Muscle of arm (tissue), 12 donors: ENCODE data around the gene ALAD. TPM values are rescaled to one million over a fixed set of nuclear protein-coding genes. Genes with fewer than 3 reads are reported as not detected.
"Not testable (repeated sequence)": the region's sequence is repeated elsewhere in the genome, so short reads cannot be mapped to it uniquely, and the experiment has no call there.

Source experiments
- DNase-seq: peaks from one replicate; pipeline ENCODE4 v3.0.0-alpha.2; 2013
- polyA plus RNA-seq, 12 donors: library from polyadenylated mRNA; unstranded; fragments of 120-200 nt; gene quantifications; one replicate each; pipeline ENCODE4 v1.2.1, GENCODE V29; 2013; ENCODE audit not compliant: insufficient read length in 12 of 12

ALAD gene
- polyA plus RNA-seq, 12 donors: 17.9 to 37.2 (median 21.9) TPM; not detected in 1

DNA sequence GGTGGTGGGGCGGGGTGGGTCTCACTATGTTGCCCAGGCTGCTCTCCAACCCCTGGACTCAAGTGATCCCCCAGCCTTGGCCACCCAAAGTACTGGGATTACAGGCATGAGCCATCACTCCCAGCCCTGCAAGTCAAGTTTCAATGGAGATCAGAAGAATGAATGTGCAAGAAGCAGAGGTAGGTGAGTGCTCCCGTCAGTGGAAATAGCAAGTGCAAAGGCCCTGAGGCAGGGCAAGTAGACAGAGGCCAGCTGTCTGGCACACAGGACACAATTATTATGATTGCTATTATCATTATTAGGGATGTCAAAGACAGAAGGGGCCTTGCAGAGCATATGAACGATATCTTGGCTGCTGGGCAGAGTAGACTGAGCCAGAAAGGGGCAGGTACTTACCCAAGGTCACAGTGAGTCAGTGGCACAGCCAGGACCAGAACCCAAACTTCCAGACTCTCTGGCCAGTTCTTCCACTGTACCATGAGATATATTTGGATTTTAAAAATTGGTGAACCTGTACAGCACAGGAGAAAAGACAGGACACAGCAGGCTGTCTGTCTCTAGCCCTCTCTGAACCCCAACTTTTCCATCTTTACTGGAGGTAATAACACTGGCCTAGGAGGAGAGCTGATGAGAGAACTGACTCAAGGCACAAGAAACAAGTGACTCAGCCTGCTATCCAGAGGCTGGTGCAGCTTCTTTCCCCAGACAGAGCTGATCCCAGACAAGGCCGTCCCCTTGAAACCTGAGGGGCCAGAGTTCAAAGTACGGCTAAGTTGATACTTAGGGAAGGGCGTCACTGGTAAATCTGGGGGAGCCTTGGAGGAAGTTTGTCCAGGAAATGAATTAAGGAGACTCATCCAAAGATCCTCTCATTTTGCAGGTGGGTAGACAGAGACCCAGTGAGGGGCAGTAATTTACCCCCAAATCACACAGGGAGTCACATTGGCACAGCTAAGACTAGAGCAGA is 25.7 kb downstream of the ALAD start:
- no peak for DNase-seq

DNA sequence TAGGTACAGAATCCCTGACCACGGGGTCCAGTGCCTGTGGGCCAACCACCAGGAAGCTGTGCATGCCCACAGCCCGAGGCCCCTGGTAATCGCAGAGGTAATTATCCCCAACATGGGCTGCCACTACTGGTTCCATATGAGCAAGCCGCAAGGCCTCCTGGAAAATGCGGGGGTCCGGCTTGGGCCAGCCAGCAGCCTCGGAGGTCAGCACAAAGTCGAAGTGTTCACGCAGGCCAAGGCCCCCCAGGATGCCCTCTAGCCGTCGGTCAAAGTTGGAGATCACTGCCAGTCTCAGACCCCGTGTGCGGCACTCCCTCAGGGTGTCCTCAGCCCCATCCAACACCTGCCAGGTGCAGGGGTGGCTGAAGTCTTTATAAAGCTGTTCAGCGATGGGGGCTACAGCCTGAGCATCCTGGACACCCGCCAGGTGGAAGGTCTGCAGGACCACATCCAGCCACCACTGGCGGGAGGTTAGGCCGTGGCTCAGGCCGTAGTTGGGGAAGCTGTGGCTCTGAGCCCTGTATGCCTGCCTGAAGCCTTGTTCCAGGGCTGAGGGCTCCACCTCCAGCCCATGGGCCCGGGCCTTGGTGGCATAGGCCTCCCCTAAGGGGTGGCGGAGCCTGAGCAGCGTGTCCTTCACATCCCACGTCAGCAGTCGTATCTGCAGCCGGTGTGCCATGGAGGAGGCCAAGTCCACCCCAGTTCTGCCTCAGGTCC is 27.2 kb downstream of the ALAD start:
- no peak for DNase-seq

DNA sequence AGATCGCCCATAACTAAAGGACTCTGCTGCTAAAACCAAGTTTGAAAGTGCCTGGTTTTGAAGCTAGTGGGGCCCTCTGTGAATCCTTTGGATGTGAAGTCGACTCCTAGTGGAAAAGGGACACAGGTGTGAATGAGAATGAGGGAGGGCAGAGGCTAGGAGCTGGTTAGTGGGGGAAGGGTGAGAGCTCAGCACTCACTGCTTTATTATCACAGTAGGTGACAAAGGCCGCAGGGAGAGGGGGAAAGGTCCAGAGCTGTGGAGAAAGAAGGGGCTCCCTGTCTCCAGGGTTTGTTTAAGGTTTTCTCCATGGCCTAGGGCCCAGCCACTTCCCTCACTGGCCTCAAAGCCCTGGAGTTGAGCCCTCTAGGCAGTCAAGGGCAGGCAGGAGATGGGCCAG is 27.8 kb downstream of the ALAD start:
- no peak for DNase-seq

DNA sequence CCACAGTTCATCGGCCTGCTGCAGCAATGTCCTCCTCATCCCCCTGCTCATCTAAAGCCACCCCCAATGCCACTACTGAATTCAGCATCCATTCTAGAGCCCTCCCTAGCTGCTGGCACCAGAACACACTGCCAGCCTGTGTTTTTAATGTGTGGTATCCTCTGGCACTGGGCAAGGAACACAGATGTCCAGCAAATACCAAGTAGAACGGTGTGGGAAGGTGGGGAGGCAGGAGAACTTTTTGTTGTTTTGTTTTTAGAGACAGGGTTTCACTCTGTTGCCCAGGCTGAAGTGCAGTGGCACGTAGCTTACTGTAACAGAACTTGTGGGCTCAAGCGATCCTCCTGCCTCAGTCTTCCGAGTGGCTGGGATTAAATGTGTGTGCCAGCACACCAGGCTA is 29.0 kb downstream of the ALAD start:
- no peak for DNase-seq

DNA sequence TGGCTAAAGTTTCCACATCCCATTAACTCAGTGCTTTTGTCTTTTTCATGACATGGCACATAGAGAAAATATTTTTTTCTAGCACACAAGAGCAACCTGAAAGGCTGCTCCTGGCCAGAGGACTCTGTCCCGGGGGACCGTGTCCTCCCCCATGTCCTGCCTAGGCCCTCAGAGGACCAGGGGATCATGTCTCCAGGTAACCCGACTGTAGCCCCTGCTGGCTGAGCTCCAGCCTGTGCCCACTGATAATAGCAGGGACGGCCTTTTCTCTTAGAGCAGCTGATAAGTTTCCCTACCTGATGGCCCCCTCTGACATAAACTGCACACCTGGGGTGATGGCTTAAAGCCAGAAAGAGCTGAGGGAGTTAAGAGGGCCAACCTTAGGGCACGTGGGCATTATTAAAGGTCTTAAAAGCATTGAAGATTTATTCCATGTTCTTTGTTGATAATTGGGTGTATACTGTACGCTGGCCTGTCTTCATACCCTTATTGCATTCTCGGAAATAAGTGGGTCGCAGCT is 30.2 kb downstream of the ALAD start:
- DNase-seq: no peak

DNA sequence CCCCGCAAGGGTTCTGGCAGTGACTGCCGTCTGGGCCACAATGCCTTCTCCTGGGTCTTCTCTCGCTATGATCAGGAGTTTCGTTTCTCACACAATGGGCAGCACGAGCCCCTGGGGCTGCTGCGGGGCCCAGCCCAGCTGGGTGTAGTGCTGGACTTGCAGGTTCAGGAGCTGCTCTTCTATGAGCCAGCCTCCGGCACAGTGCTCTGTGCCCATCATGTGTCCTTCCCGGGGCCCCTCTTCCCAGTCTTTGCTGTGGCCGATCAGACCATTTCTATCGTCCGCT is 31.3 kb downstream of the ALAD start:
- no peak for DNase-seq

DNA sequence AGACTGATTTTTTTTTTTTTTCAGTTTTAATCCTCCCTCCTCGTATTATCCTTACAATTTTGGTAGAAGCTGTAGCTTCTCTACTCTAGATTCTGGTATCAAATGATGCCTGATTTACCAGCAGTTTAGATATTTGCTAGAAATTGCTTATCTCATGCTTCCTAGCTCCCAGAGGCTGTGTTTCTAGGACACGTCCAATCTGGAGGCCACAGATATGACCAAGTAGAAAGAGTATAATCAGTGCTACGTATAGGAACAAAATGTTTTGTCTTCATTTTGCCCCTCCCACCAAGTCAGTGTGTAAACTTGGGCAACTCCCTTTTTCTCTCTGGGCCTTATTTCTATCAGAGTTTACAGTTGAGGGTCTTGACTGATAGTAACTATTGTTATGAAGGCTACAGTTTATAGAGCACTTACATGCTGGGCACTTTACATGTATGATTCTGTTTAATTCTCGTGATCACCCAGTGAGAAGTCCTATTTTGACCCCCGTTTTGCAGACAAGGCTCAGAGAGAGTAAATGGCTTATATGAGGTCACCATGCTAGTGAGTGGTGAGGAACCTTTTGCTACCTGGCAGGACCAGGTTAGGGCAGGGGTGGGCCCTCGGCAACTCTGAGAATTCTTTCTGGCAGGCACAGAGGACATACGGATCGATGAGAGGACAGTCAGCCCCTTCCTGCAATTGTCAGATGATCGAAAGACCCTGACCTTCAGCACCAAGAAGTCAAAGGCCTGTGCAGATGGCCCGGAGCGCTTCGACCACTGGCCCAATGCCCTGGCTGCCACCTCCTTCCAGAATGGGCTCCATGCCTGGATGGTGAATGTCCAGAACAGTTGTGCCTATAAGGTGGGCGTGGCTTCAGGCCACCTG is 31.9 kb downstream of the ALAD start:
- no peak for DNase-seq

DNA sequence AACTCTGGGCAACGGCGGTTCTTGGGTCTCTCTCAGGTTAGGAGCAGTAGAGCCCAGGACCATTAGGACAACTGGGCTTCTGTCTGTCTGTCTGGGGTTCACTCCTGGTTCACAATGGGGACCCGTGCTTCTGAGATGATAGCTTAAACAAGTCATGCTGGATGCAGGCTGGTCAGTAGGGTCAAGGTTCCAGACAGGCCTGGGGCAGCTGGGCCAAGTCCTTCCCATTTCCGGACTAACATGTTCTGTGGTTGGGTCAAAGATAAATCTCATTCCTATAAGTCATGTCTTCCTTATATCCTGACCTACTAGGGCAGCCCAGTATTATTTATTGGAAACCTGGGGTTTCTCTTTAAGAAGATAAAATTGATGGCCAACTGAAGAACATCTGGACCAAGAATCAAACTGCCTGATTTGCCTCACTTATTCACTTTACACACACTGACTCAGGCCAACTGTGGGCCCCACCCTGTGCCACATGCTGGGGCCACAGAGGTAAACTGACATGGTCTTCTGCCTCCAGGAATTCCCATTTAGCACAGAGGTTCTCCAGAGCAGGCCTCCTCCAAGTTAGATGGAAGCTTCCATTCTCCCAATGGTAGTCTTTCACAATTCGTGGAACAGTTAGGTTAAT is 32.6 kb downstream of the ALAD start:
- DNase-seq: no peak

DNA sequence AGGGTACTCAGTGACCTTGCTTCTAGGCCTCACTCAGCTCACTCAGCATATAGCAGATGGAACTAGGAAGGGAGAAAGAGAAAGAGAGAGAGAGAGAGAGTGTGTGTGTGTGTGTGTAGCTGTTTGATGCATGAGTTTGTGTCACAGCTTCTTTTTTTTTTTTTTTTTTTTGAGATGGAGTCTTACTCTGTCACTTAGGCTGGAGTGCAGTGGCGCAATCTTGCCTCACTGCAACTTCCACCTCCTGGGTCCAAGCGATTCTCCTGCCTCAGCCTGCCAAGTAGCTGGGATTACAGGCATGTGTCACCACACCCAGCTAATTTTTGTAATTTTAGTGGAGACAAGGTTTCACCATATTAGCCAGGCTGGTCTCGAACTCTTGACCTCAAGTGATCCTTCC is 35.4 kb downstream of the ALAD start:
- not testable (repeated sequence) for DNase-seq

DNA sequence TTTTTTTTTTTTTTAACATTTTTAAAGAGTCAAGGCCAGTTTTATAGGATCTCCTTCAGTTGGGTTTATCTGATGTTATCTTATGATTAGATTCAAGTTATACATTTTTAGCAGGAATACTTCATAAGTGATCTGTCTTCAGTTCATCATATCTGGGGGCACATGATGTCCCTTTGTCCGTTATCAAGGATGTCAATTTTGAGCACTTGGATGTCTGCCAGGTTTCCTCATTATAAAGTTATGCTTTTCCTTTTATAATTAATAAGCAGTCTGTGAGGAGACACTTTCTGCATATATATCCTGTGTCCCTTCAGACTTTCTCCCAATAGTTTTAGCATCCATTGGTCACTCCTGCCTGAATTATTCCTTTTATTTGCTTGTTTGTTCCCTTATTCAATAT is 36.1 kb downstream of the ALAD start:
- DNase-seq: no peak

DNA sequence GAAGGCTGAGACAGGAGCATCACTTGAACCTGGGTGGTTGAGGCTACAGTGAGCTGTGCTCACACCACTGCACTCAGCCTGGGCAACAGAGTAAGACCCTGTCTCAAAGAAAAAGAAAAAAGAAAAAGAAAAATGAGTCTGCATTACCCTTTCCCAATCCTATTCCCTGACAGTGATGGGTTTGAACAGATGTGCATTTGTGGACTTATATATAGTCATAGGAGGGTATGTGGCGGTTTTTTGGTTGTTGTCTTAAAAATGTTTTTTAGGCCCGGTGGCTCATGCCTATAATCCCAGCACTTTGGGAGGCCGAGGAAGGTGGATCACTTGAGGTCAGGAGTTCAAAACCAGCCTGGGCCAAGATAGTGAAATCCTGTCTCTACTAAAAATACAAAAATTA is 37.7 kb downstream of the ALAD start:
- DNase-seq: no peak

DNA sequence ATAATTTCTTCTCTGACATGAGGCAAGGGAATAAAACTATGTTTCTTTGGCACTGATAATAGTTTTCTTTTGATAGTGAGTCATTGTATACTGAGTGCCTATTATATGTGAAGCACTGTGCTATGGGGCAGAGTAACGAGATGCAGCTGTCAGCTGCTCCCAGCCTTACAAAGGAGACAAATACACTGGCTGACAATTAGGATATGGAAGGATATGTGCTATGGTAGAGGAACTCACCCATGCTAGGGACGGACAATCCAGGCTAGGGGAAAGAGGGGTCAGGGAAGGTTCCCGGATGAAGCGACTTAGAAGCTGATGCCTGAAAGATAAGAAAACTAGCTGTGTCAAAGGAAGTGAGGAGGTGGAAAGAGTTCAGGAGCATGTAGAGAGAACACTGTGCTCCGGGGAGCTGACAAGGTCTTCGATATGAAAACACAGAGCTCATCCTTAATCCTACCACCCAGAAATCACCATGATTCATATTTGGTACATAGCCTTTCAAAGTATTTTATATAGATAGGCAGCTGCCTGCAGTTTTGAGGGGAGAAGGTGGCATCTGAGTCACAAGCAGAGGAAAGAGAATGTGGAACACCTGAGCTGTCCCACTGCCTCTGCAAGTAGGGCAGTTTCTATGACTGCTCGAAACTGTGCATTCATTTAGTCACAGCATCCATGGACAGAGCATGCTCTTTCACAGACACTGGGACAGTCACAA is 39.6 kb downstream of the ALAD start:
- no peak for DNase-seq

DNA sequence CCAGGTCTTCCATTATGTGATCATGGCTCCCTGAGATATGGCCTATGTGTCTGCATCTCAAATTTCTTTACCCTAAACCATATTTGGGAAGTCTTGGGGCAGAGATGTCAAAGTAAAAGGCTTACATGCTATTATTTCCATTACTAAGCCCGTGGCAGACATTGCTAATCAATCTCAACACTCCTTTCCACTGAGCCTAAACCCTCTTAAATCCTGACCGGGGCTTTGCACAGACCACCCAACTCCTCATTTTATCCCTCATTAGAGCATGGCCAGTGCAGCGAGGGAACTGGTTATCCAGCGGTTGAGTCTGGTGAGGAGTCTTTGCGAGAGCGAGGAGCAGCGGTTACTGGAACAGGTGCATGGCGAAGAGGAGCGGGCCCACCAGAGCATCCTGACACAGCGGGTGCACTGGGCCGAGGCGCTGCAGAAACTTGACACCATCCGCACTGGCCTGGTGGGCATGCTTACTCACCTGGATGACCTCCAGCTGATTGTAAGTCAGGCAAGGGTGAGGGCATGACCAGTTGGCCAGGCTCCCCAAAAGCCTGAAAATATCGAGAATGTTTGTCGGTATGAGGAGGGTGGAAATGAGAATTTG is 40.7 kb downstream of the ALAD start:
- DNase-seq: no peak

DNA sequence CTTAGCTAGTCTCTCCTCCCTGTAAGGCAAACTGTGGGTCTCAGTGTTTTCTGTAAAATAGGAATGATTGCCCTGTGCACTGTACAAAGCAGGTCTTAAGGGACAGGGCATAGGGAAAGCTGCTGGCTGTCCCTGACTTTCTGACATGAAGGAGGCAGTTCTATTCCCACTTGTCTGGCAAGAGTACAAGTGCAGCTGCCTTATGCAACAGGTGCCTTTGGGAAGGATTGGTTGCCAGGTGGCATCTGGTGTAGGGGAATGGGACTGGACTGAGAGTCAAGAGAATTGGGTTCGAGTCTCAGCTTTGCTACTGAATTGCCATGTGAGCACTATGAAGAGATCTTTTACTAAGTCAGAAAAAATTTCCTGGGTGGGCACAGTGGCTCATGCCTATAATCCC is 41.7 kb downstream of the ALAD start:
- no peak for DNase-seq

DNA sequence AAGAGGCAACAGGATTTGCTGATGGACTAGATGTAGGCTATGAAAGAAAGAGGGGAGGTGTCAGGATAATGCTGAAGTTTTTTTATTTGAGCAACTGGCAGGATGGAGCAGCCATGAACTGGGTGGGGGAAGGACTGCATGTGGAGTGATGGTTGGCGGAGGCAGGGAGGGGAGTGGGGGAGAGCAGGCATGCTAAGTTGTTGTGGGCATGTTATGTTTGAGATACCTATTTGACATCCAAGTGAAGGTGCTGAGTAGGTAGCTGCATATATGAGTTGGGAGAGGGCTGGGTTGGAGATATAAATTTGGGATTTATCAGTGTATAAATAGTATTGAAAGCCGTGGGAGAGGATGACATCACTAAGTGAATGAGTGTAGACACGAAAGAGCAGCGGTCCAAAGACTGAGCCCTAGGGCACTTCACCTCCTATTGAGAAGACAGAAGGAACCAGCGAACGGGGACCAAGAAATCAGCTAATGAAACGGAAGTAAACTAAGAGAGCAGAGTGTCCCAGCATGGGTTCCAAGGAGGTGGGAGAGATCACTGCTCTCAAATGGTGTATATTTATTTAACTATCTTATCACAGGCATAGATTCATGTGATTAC is 44.3 kb downstream of the ALAD start:
- no peak for DNase-seq

DNA sequence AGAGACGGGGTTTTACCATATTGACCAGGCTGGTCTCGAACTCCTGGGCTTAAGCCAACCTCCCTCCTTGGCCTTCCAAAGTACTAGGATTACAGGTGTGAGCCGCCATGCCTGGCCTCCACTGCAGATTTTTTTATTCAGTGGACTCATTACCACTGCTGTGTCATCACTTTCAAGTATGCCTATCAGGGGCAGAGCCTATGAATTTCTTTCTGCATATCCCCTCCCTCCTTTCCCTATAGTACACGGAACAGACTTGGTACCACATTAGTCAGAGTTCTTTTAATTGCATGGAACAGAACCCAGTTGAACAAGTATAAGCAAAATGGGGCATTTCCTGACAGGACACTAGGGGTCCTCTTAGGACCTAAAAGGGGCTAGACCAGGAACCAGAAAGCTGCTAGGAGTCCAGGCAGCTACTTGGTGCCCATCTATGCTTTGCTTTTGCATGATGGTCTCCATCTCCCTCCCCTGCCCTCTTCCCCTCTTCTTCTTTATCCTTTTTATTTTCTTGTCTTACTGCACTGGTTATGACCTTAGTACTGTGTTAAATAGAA is 46.0 kb downstream of the ALAD start:
- DNase-seq: no peak

DNA sequence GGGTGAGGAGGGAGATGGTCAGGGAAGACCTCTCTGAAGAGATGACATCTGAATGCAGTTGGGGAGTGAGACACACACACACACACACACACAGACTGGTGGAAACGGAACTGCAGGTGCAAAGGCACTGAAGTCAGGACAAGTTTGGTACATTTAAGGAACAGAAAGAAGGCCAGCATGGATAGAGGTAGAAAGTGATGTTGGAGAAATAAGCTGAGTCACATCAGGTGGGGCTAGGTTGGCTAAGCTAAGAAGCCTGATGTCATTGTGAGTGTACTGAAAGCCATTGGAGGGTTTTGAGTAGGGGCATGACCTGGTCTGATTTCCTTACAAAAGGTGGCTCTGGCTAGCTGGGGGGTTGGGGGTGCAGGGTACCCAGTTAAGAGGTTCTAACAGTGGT is 48.7 kb downstream of the ALAD start:
- DNase-seq: no peak

DNA sequence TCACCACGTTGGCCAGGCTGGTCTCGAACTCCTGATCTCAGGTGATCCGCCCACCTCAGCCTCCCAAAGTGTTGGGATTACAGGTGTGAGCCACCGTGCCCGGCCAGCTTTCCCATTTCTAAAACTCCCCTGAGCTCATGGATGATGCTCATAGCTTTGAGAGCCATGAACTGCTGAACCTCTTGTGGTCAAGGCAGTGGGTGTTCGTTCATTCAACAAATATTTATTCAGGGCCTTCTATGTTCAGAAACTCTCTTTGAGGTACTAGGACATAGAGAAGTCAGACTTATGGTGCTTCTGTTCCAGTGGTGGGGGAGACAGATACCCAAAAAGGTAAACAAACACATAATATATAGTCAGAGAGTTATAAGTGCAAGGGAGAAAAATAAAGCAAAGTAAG is 49.1 kb downstream of the ALAD start:
- DNase-seq: no peak

DNA sequence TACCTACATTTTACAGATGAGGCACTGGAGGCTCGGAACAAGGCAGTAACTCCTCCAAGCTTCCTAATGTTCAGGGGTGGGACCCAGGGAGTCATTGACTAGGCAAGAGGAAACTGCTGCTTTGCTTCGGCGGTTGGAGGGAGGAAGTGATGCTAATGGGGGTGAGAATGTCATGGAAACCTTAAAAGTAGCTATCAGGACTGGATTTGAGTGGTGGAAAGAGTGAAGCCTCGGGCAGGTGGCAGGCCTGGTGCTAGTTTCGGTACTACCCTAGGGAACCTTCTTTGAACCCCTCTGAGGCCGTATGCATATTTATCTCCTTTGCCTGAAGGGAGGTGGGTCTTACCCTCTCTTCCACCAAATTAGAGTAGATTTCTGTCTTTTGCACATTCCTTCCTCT is 50.1 kb downstream of the ALAD start:
- DNase-seq: no peak
